Progenitor cell of endocrine pancreas (in vitro differentiated cells): ENCODE results near the gene TBX4. TPM values are rescaled to one million over a fixed set of nuclear protein-coding genes. Genes with fewer than 3 reads are reported as not detected.

Experiments used
- DNase-seq: peaks from one replicate; pipeline ENCODE4 v3.0.0; 2021; ENCODE audit warnings: low spot score; ENCODE audit not compliant: unreplicated experiment
- H3K27ac Mint-ChIP-seq: 2 replicates; pipeline ENCODE4 v1.8.0; 2021; ENCODE audit warnings: mild to moderate bottlenecking, moderate library complexity, mixed read lengths
- H3K27me3 Mint-ChIP-seq: 2 replicates; pipeline ENCODE4 v1.8.0; 2021; ENCODE audit warnings: mixed read lengths
- H3K36me3 Mint-ChIP-seq: 2 replicates; pipeline ENCODE4 v1.8.0; 2022; ENCODE audit warnings: mixed read lengths; ENCODE audit not compliant: insufficient read depth
- H3K4me1 Mint-ChIP-seq: 2 replicates; pipeline ENCODE4 v1.8.0; 2021; ENCODE audit warnings: low read depth, mixed read lengths
- H3K4me3 Mint-ChIP-seq: 2 replicates; pipeline ENCODE4 v1.8.0; 2021; ENCODE audit warnings: low read depth, mild to moderate bottlenecking, moderate library complexity, mixed read lengths
- H3K9me3 Mint-ChIP-seq: 2 replicates; pipeline ENCODE4 v1.8.0; 2021; ENCODE audit warnings: low read depth, mixed read lengths
- total RNA-seq: library from RNA; stranded (reverse); gene quantifications from 2 replicates; pipeline ENCODE4 v1.2.1, GENCODE V29; 2021
- TF ChIP-seq, protein P1 (sequence below): fragments of 200-600 bp; sonication (generic); IDR thresholded peaks from one replicate; pipeline ENCODE4 v1.5.0; 2021; ENCODE audit warnings: antibody characterized with exemption, mild to moderate bottlenecking; ENCODE audit not compliant: unreplicated experiment

TBX4 gene
- total RNA-seq, 1 donor from 2014 or later, result not detected

DNA sequence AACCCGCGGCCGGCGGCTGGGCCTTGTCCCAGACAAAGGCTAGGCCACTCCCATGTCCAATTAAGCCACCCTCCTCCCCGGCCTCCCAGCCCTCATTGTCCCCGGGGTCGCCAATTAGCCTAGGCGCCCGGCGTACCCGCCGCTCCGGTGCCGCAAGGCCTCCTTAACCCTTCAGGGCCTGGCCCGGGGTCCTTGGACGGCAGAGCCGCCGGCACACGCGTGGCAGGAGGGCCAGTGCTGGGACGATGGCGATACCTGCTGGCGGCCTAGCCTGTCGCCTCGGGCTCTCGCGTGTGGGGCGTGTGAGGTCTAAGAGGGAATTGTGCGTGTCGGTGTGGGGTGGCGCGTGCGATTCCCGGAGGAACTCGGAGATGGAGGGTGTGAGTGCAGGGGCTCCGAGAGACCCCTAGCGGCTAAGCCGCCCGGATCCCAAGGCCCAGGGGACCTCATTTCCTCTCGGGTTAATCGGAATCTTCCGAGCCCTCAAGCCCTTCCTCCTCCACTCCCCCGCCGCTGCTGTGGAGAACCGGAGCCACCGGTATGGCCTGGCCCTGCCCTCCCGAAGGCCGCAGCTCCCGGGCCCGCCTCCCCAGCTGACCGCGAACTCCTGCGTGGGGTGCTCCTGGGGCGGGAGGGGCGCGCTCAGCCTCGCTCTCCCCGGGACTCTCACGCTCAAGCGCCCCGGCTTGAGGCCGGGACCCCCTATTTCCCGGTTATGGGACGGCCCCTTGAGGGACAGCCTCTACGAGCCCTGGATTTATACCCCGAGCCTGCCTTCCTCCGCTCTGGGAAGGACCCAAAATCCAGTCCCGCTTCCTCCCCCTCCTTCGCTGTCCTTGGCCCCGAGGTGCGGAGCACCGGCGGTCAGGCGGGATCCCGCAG is 40.7 kb upstream of the TBX4 start:
- peak; percentile 60 for DNase-seq
- H3K27ac Mint-ChIP-seq, result peak overlapping the region; percentile 93
- no peaks in the 10 kb centered on the region for H3K36me3 Mint-ChIP-seq
- TF ChIP-seq, protein P1, sequence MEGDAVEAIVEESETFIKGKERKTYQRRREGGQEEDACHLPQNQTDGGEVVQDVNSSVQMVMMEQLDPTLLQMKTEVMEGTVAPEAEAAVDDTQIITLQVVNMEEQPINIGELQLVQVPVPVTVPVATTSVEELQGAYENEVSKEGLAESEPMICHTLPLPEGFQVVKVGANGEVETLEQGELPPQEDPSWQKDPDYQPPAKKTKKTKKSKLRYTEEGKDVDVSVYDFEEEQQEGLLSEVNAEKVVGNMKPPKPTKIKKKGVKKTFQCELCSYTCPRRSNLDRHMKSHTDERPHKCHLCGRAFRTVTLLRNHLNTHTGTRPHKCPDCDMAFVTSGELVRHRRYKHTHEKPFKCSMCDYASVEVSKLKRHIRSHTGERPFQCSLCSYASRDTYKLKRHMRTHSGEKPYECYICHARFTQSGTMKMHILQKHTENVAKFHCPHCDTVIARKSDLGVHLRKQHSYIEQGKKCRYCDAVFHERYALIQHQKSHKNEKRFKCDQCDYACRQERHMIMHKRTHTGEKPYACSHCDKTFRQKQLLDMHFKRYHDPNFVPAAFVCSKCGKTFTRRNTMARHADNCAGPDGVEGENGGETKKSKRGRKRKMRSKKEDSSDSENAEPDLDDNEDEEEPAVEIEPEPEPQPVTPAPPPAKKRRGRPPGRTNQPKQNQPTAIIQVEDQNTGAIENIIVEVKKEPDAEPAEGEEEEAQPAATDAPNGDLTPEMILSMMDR, result peak; percentile 52
- no peaks in the 10 kb centered on the region for H3K9me3 Mint-ChIP-seq
- peak overlapping the region; percentile 71 for H3K4me3 Mint-ChIP-seq
- peaks cover 2% of the 10 kb centered on the region for H3K4me1 Mint-ChIP-seq
- peaks cover 62% of the 10 kb centered on the region for H3K27me3 Mint-ChIP-seq

- Mint-ChIP-seq H3K4me1 (peaks cover 2% of the 10 kb centered on the region), H3K9me3 (no peaks in the 10 kb centered on the region), H3K27me3 (peaks cover 57% of the 10 kb centered on the region), H3K4me3 (peak overlapping the region; percentile 67), H3K27ac (no peak overlapping the region), H3K36me3 (no peaks in the 10 kb centered on the region)
- TF ChIP-seq, protein P1, result peak; percentile 100
- DNase-seq, result peak; percentile 84
Observed at GRCh38 chr17:61412143-61412859, 39.9 kb upstream of the TBX4 start.

- Mint-ChIP-seq H3K27me3 (peaks cover 49% of the 10 kb centered on the region), H3K36me3 (no peaks in the 10 kb centered on the region), H3K27ac (peak overlapping the region; percentile 76), H3K4me1 (peaks cover 2% of the 10 kb centered on the region), H3K9me3 (no peaks in the 10 kb centered on the region), H3K4me3 (peak overlapping the region; percentile 72)
- no peak for DNase-seq
- TF ChIP-seq, protein P1, result no peak
Observed at GRCh38 chr17:61412860-61413660, 39.2 kb upstream of the TBX4 start.

DNA sequence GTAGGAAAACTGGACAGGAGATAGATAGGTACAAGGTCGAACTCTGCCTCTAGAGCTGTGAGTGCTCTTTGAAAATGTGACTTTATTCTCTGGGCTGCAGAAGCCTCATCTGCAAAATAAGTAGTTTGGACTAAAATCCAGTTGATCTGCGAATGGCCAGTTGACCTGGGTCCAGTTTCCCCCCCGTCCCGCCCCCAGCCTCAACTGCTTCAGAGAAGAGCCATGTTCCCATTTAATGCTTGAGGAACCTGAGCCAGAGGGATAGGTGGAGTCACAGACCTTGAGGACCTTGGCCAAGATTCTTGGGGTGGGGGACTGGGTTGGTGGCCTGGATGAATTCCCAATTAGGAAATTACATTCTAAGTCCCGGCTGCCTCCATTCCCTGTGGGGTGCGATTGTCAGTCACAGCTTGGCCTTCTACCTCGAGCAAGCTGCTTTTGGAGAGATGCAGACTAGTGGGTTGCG is 38.5 kb upstream of the TBX4 start:
- Mint-ChIP-seq H3K4me3 (peak overlapping the region; percentile 72), H3K4me1 (no peaks in the 10 kb centered on the region), H3K27me3 (peaks cover 46% of the 10 kb centered on the region), H3K27ac (no peak overlapping the region), H3K9me3 (no peaks in the 10 kb centered on the region), H3K36me3 (no peaks in the 10 kb centered on the region)
- TF ChIP-seq, protein P1, result no peak
- DNase-seq, result no peak
